Mammary epithelial cell (primary cell): ENCODE measurements around the gene DOK6.

Experiments used
- EZH2 ChIP-seq: IDR thresholded peaks from 2 replicates; pipeline ENCODE4 v1.6.1; 2012; ENCODE audit warnings: low read length, inconsistent platforms, borderline replicate concordance
- TF ChIP-seq, protein P1 (sequence below), 2 donors: IDR thresholded peaks in 1 of 2; conservative IDR thresholded peaks in 1 of 2; 2 replicates each; pipeline ENCODE4 v1.5.1; 2011 to 2012; ENCODE audit warnings: inconsistent platforms in 2 of 2, low read length in 2 of 2, mild to moderate bottlenecking in 2 of 2, control low read depth in 1 of 2, low read depth in 1 of 2; ENCODE audit not compliant: insufficient read depth in 1 of 2; ENCODE audit errors: extremely low read depth in 1 of 2

- TF ChIP-seq, protein P1, sequence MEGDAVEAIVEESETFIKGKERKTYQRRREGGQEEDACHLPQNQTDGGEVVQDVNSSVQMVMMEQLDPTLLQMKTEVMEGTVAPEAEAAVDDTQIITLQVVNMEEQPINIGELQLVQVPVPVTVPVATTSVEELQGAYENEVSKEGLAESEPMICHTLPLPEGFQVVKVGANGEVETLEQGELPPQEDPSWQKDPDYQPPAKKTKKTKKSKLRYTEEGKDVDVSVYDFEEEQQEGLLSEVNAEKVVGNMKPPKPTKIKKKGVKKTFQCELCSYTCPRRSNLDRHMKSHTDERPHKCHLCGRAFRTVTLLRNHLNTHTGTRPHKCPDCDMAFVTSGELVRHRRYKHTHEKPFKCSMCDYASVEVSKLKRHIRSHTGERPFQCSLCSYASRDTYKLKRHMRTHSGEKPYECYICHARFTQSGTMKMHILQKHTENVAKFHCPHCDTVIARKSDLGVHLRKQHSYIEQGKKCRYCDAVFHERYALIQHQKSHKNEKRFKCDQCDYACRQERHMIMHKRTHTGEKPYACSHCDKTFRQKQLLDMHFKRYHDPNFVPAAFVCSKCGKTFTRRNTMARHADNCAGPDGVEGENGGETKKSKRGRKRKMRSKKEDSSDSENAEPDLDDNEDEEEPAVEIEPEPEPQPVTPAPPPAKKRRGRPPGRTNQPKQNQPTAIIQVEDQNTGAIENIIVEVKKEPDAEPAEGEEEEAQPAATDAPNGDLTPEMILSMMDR (conservative IDR thresholded peaks at IDR 0.05 in 1 of 2, IDR thresholded peaks at IDR 0.05 in 1 of 2; ENCODE audit: extremely low read depth in 1 of 2, insufficient read depth in 1 of 2, low read depth in 1 of 2, low read length in 2 of 2): no peak
- no peak for TF ChIP-seq EZH2
Measured at GRCh38 chr18:69730664-69731063, 330.0 kb downstream of the DOK6 start.
